ENCODE measurements around the gene CXCR4. TPM values are rescaled to one million over a fixed set of nuclear protein-coding genes. Genes with fewer than 3 reads are reported as not detected.

The CXCR4 gene
- total RNA-seq, 1 donor from 2014 or later: 0.17 TPM

DNA sequence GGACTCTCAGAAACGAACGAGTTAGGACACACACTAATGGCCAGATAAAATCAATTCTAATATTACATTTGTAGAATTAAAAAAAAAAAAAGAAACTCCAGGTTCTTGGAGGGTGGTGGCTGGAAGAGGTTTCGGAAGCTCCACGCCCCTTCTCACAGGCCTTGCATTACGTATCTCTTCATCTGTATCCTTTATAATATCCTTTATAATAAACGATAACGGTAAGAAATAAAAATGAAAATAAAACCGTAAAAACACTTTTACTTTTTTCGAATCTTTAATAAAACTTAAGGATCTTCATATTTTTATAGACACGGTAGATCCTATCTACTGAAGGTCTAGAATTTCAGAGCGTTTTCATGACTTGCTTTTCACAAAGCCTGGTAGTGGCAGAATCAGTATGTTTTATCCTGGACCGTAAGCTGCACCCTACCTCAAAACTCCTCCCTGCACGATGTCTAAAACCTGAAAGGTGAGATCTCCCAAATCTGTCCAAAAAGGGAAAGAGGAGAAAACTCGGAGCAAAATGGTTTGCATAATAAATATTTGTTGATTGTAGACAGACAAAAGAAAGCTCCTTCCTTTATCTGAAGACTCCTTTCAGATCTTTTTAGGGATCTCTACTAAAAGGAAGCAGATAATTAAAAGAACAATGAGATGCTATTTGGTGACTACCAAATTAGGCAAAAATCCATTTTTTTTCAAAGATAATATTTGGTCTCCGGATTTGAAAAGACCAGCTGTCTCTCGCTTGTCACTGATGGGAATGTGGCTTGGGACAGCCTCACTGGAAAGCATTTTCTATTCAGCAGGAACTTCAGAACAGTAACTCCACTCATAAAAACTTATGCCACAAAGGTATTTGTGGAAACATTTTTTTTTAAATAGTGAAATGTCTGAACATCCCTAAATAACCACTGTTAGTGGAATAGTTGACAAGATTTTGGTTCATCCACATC lies 2.0 kb upstream of the CXCR4 start:
- TF ChIP-seq, protein P1, sequence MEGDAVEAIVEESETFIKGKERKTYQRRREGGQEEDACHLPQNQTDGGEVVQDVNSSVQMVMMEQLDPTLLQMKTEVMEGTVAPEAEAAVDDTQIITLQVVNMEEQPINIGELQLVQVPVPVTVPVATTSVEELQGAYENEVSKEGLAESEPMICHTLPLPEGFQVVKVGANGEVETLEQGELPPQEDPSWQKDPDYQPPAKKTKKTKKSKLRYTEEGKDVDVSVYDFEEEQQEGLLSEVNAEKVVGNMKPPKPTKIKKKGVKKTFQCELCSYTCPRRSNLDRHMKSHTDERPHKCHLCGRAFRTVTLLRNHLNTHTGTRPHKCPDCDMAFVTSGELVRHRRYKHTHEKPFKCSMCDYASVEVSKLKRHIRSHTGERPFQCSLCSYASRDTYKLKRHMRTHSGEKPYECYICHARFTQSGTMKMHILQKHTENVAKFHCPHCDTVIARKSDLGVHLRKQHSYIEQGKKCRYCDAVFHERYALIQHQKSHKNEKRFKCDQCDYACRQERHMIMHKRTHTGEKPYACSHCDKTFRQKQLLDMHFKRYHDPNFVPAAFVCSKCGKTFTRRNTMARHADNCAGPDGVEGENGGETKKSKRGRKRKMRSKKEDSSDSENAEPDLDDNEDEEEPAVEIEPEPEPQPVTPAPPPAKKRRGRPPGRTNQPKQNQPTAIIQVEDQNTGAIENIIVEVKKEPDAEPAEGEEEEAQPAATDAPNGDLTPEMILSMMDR (conservative IDR thresholded peaks at IDR 0.05; ENCODE audit: low read depth, low read length): no peak
- no peak for DNase-seq (ENCODE audit: low read depth)
- H3K4me3 ChIP-seq (ENCODE audit: low read depth, low read length): no peak overlapping the region

- DNase-seq (ENCODE audit: low read depth): no peak
- H3K4me3 ChIP-seq (ENCODE audit: low read depth, low read length): peak overlapping the region; percentile 55
- TF ChIP-seq, protein P1 (conservative IDR thresholded peaks at IDR 0.05; ENCODE audit: low read depth, low read length): no peak
These were observed 1.1 kb upstream of the CXCR4 start for GRCh38 chr2:136118819-136119716.

DNA sequence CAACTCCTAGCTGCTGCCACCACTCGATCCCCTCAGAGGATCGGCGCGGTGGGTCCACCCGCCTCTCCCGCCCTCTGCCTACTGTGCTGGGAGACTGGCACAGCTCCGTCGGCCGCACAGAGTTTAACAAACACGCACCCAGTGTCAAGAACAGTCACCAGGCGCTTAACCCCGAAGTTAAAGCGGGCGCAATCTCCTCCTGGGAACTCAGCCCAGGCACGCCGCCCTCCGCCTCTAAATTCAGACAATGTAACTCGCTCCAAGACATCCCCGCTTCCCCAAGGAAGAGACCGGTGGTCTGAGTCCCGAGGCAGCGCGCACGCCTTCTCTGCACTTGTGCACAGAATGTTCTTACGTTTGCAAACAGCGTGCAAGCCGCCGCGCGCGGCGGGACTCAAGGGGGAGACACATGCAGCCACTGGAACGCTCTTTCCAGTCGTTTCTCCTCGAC lies 533 bp downstream of the CXCR4 start:
- no peak for DNase-seq (ENCODE audit: low read depth)
- peak overlapping the region; percentile 55 for H3K4me3 ChIP-seq (ENCODE audit: low read depth, low read length)
- TF ChIP-seq, protein P1 (conservative IDR thresholded peaks at IDR 0.05; ENCODE audit: low read depth, low read length): no peak

- TF ChIP-seq, protein P1 (conservative IDR thresholded peaks at IDR 0.05; ENCODE audit: low read depth, low read length): no peak
- DNase-seq (ENCODE audit: low read depth): no peak
- H3K4me3 ChIP-seq (ENCODE audit: low read depth, low read length): peak overlapping the region; percentile 55
These were observed 1.0 kb downstream of the CXCR4 start for GRCh38 chr2:136116813-136117390.

DNA sequence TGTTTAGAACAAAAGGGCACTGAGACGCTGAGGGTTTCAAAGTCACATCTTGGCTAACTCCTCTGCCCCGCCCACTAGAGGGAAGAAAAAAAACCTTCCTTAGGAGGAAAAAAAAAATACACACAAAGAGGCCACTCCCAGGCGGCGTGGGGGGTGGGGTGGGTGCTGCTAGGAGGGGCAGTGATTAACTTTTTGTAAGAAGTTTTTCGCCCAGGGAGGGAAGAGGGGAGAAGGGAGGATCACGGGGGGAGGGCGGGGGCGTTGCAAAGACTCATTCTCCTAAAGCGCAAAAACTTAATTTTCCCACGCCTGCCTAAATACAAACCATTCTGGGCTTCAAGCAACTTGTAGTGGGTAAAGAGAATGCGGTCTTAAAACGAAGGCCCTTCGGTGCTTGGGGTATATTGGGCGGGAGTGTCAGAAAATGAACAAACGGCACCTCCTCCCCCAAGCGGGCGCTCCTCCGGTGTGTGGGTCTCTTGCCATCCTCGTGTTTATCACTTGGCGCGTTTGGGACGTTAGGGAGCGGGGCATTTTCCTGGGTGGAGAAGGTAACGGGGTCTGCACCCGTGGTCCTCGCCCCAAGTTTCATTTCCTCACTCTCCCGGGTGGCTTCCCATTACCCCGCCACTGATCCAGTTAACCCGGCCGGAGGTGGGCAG lies 1.7 kb downstream of the CXCR4 start:
- no peak for DNase-seq (ENCODE audit: low read depth)
- TF ChIP-seq, protein P1 (conservative IDR thresholded peaks at IDR 0.05; ENCODE audit: low read depth, low read length): no peak
- H3K4me3 ChIP-seq (ENCODE audit: low read depth, low read length): peak overlapping the region; percentile 55

DNA sequence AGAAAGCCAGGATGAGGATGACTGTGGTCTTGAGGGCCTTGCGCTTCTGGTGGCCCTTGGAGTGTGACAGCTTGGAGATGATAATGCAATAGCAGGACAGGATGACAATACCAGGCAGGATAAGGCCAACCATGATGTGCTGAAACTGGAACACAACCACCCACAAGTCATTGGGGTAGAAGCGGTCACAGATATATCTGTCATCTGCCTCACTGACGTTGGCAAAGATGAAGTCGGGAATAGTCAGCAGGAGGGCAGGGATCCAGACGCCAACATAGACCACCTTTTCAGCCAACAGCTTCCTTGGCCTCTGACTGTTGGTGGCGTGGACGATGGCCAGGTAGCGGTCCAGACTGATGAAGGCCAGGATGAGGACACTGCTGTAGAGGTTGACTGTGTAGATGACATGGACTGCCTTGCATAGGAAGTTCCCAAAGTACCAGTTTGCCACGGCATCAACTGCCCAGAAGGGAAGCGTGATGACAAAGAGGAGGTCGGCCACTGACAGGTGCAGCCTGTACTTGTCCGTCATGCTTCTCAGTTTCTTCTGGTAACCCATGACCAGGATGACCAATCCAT lies 2.7 kb downstream of the CXCR4 start:
- no peak overlapping the region for H3K4me3 ChIP-seq (ENCODE audit: low read depth, low read length)
- no peak for DNase-seq (ENCODE audit: low read depth)
- TF ChIP-seq, protein P1 (conservative IDR thresholded peaks at IDR 0.05; ENCODE audit: low read depth, low read length): no peak
